ENCODE measurements around the gene RAB33B. TPM values are rescaled to one million over a fixed set of nuclear protein-coding genes. Genes with fewer than 3 reads are reported as not detected.

RAB33B gene
- total RNA-seq, 4 donors from 2014 or later = 8.1 to 12.3 (median 10.8) TPM

DNA sequence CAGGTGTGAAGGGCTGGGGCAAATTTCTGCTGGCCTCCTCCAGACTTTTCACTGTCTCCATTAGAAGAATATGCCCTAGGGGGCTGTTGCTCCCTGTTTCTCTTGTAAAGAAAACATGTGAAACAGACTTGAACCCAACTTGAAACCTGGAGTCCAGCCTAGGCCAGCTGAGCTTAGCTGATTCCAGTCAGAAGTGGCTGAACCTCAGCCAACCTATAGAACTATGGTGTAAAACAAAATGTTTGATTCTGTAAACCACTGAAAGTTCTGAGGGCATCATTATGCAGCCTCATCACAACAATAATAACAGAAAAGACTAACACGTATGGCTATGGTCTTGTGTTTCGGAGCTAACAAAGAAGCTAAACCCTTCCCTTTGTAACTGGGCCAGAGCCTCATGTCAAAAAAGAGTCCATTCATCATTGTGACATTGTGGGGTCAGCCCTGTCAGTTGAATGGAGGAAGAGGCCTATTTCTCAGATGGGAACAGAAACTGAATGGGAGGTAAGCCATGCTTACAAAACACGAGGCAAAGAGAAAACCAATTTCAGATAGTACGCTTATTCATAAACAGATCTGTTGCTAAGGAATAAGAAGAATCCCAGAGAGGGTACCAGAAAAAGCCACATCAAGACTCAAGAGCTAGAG, 68.0 kb downstream of the RAB33B start:
- intact Hi-C loops (cut with DNase I; ENCODE audit: low total_unique reads) = no loop called here
- TF ChIP-seq, protein P1, sequence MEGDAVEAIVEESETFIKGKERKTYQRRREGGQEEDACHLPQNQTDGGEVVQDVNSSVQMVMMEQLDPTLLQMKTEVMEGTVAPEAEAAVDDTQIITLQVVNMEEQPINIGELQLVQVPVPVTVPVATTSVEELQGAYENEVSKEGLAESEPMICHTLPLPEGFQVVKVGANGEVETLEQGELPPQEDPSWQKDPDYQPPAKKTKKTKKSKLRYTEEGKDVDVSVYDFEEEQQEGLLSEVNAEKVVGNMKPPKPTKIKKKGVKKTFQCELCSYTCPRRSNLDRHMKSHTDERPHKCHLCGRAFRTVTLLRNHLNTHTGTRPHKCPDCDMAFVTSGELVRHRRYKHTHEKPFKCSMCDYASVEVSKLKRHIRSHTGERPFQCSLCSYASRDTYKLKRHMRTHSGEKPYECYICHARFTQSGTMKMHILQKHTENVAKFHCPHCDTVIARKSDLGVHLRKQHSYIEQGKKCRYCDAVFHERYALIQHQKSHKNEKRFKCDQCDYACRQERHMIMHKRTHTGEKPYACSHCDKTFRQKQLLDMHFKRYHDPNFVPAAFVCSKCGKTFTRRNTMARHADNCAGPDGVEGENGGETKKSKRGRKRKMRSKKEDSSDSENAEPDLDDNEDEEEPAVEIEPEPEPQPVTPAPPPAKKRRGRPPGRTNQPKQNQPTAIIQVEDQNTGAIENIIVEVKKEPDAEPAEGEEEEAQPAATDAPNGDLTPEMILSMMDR (IDR thresholded peaks at IDR 0.05) = no peak
- no peak for TF ChIP-seq POLR2A (IDR thresholded peaks at IDR 0.05)
- no peak for DNase-seq (ENCODE audit: low spot score in 2 of 2)
- H3K4me3 ChIP-seq (ENCODE audit: low read depth, poor library complexity, severe bottlenecking) = no peak overlapping the region
- 80 to 88% methylated on average over 4 of the region's 4 CpGs for WGBS, 2 donors

DNA sequence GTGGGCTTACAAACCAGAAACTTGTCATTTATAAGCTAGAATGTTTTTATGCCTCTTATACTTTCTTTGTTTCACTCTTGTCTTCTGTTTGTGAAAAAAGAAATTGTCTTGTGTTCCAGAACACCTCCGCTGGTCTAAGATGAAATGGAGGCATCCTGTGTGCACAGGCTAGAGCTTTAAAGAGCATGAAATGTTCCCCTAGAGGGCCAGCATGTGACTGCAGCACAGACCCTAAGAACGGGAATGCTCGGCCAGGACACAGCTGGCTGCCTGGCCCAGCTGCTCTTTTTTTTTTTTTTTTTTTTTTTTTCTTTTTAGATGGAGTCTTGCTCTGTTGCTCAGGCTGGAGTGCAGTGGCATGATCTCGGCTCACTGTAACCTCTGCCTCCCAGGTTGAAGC, 68.5 kb downstream of the RAB33B start:
- DNase-seq (ENCODE audit: low spot score in 2 of 2) = no peak
- 76 to 79% methylated on average over 4 of the region's 4 CpGs for WGBS, 2 donors
- no peak overlapping the region for H3K4me3 ChIP-seq (ENCODE audit: low read depth, poor library complexity, severe bottlenecking)
- intact Hi-C loops (cut with DNase I; ENCODE audit: low total_unique reads) = no loop called here
- no peak for TF ChIP-seq POLR2A (IDR thresholded peaks at IDR 0.05)
- TF ChIP-seq, protein P1 (IDR thresholded peaks at IDR 0.05) = no peak

DNA sequence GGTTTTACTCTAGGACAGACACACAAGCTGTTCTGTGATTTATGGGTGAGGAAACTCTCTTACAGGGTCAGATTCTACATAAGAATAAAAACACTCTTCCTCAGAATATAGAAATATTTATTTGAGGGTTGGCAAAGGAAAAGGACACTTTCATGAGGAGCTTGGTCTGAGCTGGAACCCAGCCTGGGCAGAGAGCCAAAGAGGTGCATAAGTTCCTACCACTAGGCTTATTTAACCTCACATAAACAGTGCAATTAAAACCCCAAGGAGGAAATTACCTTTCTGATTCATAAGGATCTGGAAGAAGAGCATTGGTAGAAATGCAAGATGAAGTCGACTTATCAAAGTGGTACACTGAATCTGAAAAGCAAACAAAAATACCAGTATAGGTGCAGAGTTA, 69.2 kb downstream of the RAB33B start:
- intact Hi-C loops (cut with DNase I; ENCODE audit: low total_unique reads) = no loop called here
- WGBS, 2 donors = 86 to 91% methylated on average over 1 of the region's 1 CpG
- no peak overlapping the region for H3K4me3 ChIP-seq (ENCODE audit: low read depth, poor library complexity, severe bottlenecking)
- DNase-seq (ENCODE audit: low spot score in 2 of 2) = no peak
- TF ChIP-seq POLR2A (IDR thresholded peaks at IDR 0.05) = no peak

DNA sequence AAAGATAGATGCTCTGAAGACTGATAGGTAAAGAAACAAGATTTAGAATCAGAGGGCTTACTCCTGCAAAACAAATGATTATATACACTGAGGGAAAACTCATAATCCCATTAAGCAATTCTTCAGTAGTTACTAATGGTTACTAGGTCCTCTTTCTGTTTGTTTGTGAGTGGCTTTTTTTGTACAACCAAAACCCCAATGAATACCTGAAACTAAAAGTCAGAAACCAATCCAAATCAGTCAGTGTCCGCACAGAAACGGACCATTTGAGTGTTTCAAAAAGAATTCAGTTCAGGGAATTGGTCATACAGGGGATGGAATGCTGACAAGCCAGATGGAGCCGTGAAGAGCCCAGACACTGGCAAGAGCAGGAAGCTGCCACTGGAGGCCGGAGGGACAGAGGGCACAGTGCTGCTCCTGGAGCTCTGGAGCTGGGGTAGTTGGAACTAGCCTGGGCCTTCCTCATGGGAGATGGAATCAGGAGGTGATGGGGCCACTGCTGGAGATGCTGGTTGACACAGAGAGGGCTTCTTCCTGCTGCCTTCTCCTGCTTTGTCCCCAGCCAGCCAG, 70.2 kb downstream of the RAB33B start:
- no peak for DNase-seq (ENCODE audit: low spot score in 2 of 2)
- no peak for TF ChIP-seq POLR2A (IDR thresholded peaks at IDR 0.05)
- TF ChIP-seq, protein P1 (IDR thresholded peaks at IDR 0.05) = no peak
- H3K4me3 ChIP-seq (ENCODE audit: low read depth, poor library complexity, severe bottlenecking) = no peak overlapping the region
- WGBS, 2 donors = 82 to 88% methylated on average over 4 of the region's 4 CpGs
- intact Hi-C loops (cut with DNase I; ENCODE audit: low total_unique reads) = no loop called here

DNA sequence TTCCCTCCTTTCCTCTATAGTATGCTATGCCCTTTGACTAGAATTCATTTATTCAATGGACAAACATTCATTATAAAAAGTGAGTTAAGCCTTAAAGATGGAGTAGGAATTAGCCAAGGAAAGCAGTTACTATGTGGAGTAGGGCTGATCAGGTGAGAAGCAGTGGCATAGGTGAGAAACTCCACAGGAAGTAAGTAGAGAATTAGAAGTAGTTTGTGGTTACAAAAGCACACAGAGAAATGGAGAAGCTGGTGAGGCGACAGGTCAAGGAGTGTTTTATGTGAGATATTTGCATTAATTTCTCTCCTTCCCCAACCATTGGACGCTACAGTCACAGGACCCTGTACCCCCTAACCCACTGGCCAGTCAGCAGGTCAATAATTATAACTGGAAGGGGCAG, 71.5 kb downstream of the RAB33B start:
- DNase-seq (ENCODE audit: low spot score in 2 of 2) = no peak
- H3K4me3 ChIP-seq (ENCODE audit: low read depth, poor library complexity, severe bottlenecking) = no peak overlapping the region
- WGBS, 2 donors = 45% methylated on average over 2 of the region's 2 CpGs
- TF ChIP-seq POLR2A (IDR thresholded peaks at IDR 0.05) = no peak
- TF ChIP-seq, protein P1 (IDR thresholded peaks at IDR 0.05) = no peak
- intact Hi-C loops (cut with DNase I; ENCODE audit: low total_unique reads) = no loop called here

Other genes with a start within 250 kb of the RAB33B start
- gene MGARP, start 173.9 kb upstream of the RAB33B start, total RNA-seq = 1 to 10 TPM in 1 of 4 donors, under 1 TPM in 1, not detected in 2; 0.84 to 1.2 TPM
- gene NAA15, start 152.6 kb upstream of the RAB33B start, total RNA-seq = 10 to 100 TPM; 17.5 to 28.5 (median 20.5) TPM
- gene NDUFC1, start 151.6 kb upstream of the RAB33B start, total RNA-seq = 10 to 100 TPM; 37.2 to 53.6 (median 46.8) TPM
- gene SETD7, start 102.1 kb downstream of the RAB33B start, total RNA-seq = 10 to 100 TPM; 34.3 to 45.7 (median 41.7) TPM
- 100 to 1,000 TPM in 2 of 4 donors, 10 to 100 TPM in 2; 83.1 to 157 (median 112) TPM for gene MGST2, start 211.7 kb downstream of the RAB33B start, total RNA-seq